Fibroblast of lung (primary cell): Measurements from ENCODE around the gene ZNF333. TPM values are rescaled to one million over a fixed set of nuclear protein-coding genes. Genes with fewer than 3 reads are reported as not detected.

ENCODE experiments used
- DNase-seq, 2 donors: peaks; one replicate each; pipeline versions ENCODE4 v3.0.0 to v3.0.0-alpha.2; 2010; ENCODE audit warnings: low read depth in 2 of 2
- H2AFZ ChIP-seq: 2 replicates; pipeline ENCODE4 v1.5.1; 2012; ENCODE audit warnings: low read length, control low read depth, inconsistent platforms
- H3K27ac ChIP-seq: 2 replicates; pipeline ENCODE4 v1.5.1; 2011; ENCODE audit warnings: low read length, control low read depth; ENCODE audit not compliant: insufficient read depth
- H3K27me3 ChIP-seq: 2 replicates; pipeline ENCODE4 v1.5.1; 2011; ENCODE audit warnings: mild to moderate bottlenecking, low read length; ENCODE audit not compliant: control insufficient read depth, insufficient read depth
- H3K36me3 ChIP-seq: 2 replicates; pipeline ENCODE4 v1.5.1; 2011; ENCODE audit warnings: low read length; ENCODE audit not compliant: control insufficient read depth, insufficient read depth
- H3K4me1 ChIP-seq: 2 replicates; pipeline ENCODE4 v1.5.1; 2011; ENCODE audit warnings: low read length; ENCODE audit not compliant: control insufficient read depth, insufficient read depth; ENCODE audit errors: extremely low read depth
- H3K4me2 ChIP-seq: 2 replicates; pipeline ENCODE4 v1.5.1; 2011; ENCODE audit warnings: low read length, control low read depth; ENCODE audit not compliant: insufficient read depth; ENCODE audit errors: extremely low read depth
- H3K4me3 ChIP-seq, 4 experiments: fragments of 200-600 bp in 1 of 4; sonication (generic) in 1 of 4; replicated peaks in 1 of 4; 2 replicates each; pipeline ENCODE4 v1.5.1; 2011 to 2016; ENCODE audit warnings: low read length in 4 of 4, low read depth in 3 of 4, mild to moderate bottlenecking in 3 of 4, control low read depth in 2 of 4, inconsistent platforms in 1 of 4, mixed read lengths in 1 of 4; ENCODE audit not compliant: insufficient read depth in 1 of 4; ENCODE audit errors: control extremely low read depth in 1 of 4
- H3K79me2 ChIP-seq: 2 replicates; pipeline ENCODE4 v1.5.1; 2012; ENCODE audit warnings: mild to moderate bottlenecking, low read length, inconsistent platforms; ENCODE audit not compliant: control insufficient read depth, insufficient read depth
- H3K9ac ChIP-seq: 2 replicates; pipeline ENCODE4 v1.5.1; 2011; ENCODE audit warnings: mild to moderate bottlenecking, low read length, control low read depth; ENCODE audit not compliant: insufficient read depth
- H3K9me3 ChIP-seq: 2 replicates; pipeline ENCODE4 v1.5.1; 2012; ENCODE audit warnings: low read depth, low read length; ENCODE audit not compliant: control insufficient read depth, insufficient read depth
- H4K20me1 ChIP-seq: 2 replicates; pipeline ENCODE4 v1.5.1; 2011; ENCODE audit warnings: low read length; ENCODE audit not compliant: control insufficient read depth, insufficient read depth; ENCODE audit errors: extremely low read depth
- EZH2 ChIP-seq: IDR thresholded peaks from 2 replicates; pipeline ENCODE4 v1.5.1; 2012; ENCODE audit warnings: low read length, control low read depth, mild to moderate bottlenecking; ENCODE audit errors: missing control alignments
- polyA plus RNA-seq, 2 donors: library from polyadenylated mRNA; depleted of rRNA in 1 of 2; stranded (reverse) in 1 of 2; unstranded in 1 of 2; fragments of >200 nt; gene quantifications; 2 replicates each; pipeline ENCODE4 v1.2.1, GENCODE V29; 2011 to 2012; ENCODE audit warnings: missing spikeins in 1 of 2
- total RNA-seq: library from RNA; depleted of rRNA; stranded (reverse); fragments of >200 nt; gene quantifications from 2 replicates; pipeline ENCODE4 v1.2.1, GENCODE V29; 2014
- TF ChIP-seq, protein P1 (sequence below), 2 donors: IDR thresholded peaks in 1 of 2; conservative IDR thresholded peaks in 1 of 2; 1 replicate in 1 of 2; 2 replicates in 1 of 2; pipeline ENCODE4 v1.5.1; 2011 to 2012; ENCODE audit warnings: low read length in 2 of 2, control low read depth in 1 of 2, inconsistent platforms in 1 of 2, low read depth in 1 of 2, mild to moderate bottlenecking in 1 of 2

ZNF333 gene
- total and polyA plus RNA-seq, 2 donors (not counting 1 experiment from before 2014, with no cell fraction given): 10.0 to 26.9 TPM

GRCh38 chr19:14699641-14700040 lies 9.8 kb downstream of the ZNF333 start:
- no peak overlapping the region for H2AFZ ChIP-seq
- H3K27ac ChIP-seq: no peak overlapping the region
- H4K20me1 ChIP-seq: no peaks in the 10 kb centered on the region
- no peak for DNase-seq
- H3K9me3 ChIP-seq: no peaks in the 10 kb centered on the region
- no peak overlapping the region for H3K4me3 ChIP-seq
- no peak overlapping the region for H3K4me2 ChIP-seq
- no peaks in the 10 kb centered on the region for H3K4me1 ChIP-seq
- no peaks in the 10 kb centered on the region for H3K79me2 ChIP-seq
- H3K36me3 ChIP-seq: peaks cover 18% of the 10 kb centered on the region
- no peaks in the 10 kb centered on the region for H3K27me3 ChIP-seq
- TF ChIP-seq EZH2: no peak
- TF ChIP-seq, protein P1, sequence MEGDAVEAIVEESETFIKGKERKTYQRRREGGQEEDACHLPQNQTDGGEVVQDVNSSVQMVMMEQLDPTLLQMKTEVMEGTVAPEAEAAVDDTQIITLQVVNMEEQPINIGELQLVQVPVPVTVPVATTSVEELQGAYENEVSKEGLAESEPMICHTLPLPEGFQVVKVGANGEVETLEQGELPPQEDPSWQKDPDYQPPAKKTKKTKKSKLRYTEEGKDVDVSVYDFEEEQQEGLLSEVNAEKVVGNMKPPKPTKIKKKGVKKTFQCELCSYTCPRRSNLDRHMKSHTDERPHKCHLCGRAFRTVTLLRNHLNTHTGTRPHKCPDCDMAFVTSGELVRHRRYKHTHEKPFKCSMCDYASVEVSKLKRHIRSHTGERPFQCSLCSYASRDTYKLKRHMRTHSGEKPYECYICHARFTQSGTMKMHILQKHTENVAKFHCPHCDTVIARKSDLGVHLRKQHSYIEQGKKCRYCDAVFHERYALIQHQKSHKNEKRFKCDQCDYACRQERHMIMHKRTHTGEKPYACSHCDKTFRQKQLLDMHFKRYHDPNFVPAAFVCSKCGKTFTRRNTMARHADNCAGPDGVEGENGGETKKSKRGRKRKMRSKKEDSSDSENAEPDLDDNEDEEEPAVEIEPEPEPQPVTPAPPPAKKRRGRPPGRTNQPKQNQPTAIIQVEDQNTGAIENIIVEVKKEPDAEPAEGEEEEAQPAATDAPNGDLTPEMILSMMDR (conservative IDR thresholded peaks at IDR 0.05 in 1 of 2, IDR thresholded peaks at IDR 0.05 in 1 of 2; ENCODE audit: low read depth in 1 of 2, low read length in 2 of 2): no peak
- H3K9ac ChIP-seq: no peak overlapping the region

- Histone ChIP-seq H3K4me3 (no peak overlapping the region), H3K9me3 (no peaks in the 10 kb centered on the region), H3K4me1 (no peaks in the 10 kb centered on the region), H3K4me2 (no peak overlapping the region), H3K27ac (no peak overlapping the region), H2AFZ (no peak overlapping the region), H3K36me3 (peaks cover 16% of the 10 kb centered on the region), H3K27me3 (no peaks in the 10 kb centered on the region), H3K79me2 (no peaks in the 10 kb centered on the region), H4K20me1 (no peaks in the 10 kb centered on the region), H3K9ac (no peak overlapping the region)
- TF ChIP-seq, protein P1 (conservative IDR thresholded peaks at IDR 0.05 in 1 of 2, IDR thresholded peaks at IDR 0.05 in 1 of 2; ENCODE audit: low read depth in 1 of 2, low read length in 2 of 2): no peak
- no peak for TF ChIP-seq EZH2
- no peak for DNase-seq
Measured at GRCh38 chr19:14700711-14701375, 11.0 kb downstream of the ZNF333 start.

- no peaks in the 10 kb centered on the region for H3K79me2 ChIP-seq
- DNase-seq: no peak
- H3K36me3 ChIP-seq: peaks cover 21% of the 10 kb centered on the region
- no peaks in the 10 kb centered on the region for H3K4me1 ChIP-seq
- no peak overlapping the region for H3K4me2 ChIP-seq
- no peak for TF ChIP-seq EZH2
- TF ChIP-seq, protein P1 (conservative IDR thresholded peaks at IDR 0.05 in 1 of 2, IDR thresholded peaks at IDR 0.05 in 1 of 2; ENCODE audit: low read depth in 1 of 2, low read length in 2 of 2): no peak
- no peaks in the 10 kb centered on the region for H3K9me3 ChIP-seq
- H3K27ac ChIP-seq: no peak overlapping the region
- no peak overlapping the region for H2AFZ ChIP-seq
- H4K20me1 ChIP-seq: no peaks in the 10 kb centered on the region
- H3K4me3 ChIP-seq: no peak overlapping the region
- no peak overlapping the region for H3K9ac ChIP-seq
- H3K27me3 ChIP-seq: no peaks in the 10 kb centered on the region
Measured at GRCh38 chr19:14703833-14704232, 14.0 kb downstream of the ZNF333 start.
